Astrocyte of the cerebellum (primary cell): ENCODE results near the gene ATAD1.
"Not testable (repeated sequence)": the region's sequence is repeated elsewhere in the genome, so short reads cannot be mapped to it uniquely, and the experiment has no call there.

ENCODE experiments used
- DNase-seq: peaks from one replicate; pipeline ENCODE4 v3.0.0-alpha.2; 2011; ENCODE audit warnings: low read depth
- H3K4me3 ChIP-seq: 2 replicates; pipeline ENCODE4 v1.5.1; 2011; ENCODE audit warnings: mild to moderate bottlenecking, low read depth, low read length, moderate library complexity
- in situ Hi-C: cut with HindIII; loops from 2 replicates; pipeline ENCODE4 v1.10.0; 2017; ENCODE audit warnings: low sequenced_read_pairs
- TF ChIP-seq, protein P1 (sequence below): IDR thresholded peaks from 2 replicates; pipeline ENCODE4 v1.5.1; 2012; ENCODE audit warnings: low read length, low read depth, moderate library complexity, mild to moderate bottlenecking; ENCODE audit errors: missing control alignments

ATAD1 gene

DNA sequence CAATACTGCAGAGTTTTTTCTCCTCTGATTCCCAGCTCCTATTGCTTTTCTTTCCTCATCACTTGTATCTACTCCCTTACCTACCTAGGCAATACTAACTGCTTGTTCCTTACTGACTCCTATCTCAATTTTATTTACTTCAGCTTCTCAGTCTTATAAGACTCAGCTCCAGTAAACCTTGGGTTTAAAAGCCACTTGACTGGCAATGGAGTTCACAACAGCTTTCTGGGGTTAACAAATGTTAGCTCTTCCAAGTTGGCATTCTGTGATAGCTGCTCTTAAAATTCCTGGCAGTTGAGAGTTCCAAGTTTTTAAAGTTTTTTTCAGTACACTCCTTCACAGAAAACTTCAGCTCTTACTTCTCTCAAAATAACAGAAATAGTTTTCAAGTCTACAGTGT lies 14.2 kb downstream of the ATAD1 start:
- DNase-seq: no peak
- H3K4me3 ChIP-seq: no peak overlapping the region
- in situ Hi-C loops: no loop called here
- TF ChIP-seq, protein P1, sequence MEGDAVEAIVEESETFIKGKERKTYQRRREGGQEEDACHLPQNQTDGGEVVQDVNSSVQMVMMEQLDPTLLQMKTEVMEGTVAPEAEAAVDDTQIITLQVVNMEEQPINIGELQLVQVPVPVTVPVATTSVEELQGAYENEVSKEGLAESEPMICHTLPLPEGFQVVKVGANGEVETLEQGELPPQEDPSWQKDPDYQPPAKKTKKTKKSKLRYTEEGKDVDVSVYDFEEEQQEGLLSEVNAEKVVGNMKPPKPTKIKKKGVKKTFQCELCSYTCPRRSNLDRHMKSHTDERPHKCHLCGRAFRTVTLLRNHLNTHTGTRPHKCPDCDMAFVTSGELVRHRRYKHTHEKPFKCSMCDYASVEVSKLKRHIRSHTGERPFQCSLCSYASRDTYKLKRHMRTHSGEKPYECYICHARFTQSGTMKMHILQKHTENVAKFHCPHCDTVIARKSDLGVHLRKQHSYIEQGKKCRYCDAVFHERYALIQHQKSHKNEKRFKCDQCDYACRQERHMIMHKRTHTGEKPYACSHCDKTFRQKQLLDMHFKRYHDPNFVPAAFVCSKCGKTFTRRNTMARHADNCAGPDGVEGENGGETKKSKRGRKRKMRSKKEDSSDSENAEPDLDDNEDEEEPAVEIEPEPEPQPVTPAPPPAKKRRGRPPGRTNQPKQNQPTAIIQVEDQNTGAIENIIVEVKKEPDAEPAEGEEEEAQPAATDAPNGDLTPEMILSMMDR: no peak

DNA sequence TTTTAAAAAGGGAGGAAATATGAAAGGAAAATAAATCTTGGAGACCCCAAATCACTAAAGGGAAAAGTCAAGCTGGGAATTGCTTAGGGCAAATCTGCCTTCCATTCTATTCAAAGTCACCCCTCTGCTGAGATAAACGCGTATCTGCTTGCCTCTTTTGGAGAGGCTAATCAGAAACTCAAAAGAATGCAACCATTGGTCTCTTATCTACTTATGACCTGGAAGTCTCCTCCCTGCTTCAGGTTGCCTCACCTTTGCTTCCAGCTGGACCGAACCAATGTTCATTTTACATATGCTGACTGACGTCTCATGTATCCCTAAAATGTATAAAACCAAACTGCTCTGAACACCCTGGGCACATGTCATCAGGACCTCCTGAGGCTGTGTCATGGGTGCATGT lies 14.7 kb downstream of the ATAD1 start:
- no peak for DNase-seq
- no peak overlapping the region for H3K4me3 ChIP-seq
- in situ Hi-C loops: no loop called here
- TF ChIP-seq, protein P1: no peak

DNA sequence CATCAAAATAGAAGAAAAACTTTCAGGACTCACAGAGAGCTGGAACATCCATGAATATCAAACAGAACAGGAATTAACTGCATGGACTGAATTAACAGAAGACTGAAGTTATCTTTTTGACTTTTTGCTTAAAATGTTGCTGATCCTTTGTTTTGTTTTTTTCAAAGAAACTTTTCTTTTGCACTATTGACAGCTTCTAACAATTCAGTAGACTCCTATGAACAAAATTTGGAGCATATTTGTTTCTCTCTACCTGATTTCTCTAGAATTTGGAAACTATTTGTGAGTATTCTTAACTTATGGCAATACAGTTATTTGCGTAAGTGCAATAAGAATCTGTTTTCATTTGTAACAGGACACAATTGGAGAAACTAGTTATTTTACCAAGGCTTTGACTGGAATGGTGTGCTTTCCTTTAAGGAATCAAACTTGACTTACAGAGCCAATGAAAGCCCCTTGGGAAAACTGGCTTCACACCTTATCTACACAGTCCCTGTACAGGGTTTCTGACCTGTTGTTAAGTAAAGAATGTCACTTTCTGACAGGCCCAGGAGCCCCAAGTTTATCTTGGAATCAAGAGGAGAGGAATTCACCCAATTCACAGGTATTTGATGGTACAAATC lies 16.1 kb downstream of the ATAD1 start:
- DNase-seq, in situ Hi-C loops, H3K4me3 ChIP-seq: not testable (repeated sequence)

DNA sequence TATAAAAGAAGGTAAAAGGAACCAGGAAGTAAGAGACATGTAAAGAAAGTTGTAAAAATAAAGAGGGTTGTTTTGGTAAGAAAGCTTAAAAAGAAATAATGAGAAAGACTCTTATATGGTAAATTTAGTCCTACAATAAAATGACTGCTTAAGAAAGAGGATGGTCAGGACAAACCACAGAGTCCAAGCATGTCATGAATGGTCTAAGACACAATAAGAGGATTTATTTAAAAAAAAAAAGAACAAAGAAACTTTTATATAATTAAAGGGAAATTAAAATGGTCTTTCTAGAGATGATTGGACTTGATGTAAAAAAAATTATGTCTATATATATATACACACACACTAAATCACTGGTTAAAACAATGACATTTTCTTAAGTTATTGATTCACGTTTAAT lies 18.2 kb downstream of the ATAD1 start:
- no peak overlapping the region for H3K4me3 ChIP-seq
- TF ChIP-seq, protein P1: no peak
- no peak for DNase-seq
- in situ Hi-C loops: no loop called here

DNA sequence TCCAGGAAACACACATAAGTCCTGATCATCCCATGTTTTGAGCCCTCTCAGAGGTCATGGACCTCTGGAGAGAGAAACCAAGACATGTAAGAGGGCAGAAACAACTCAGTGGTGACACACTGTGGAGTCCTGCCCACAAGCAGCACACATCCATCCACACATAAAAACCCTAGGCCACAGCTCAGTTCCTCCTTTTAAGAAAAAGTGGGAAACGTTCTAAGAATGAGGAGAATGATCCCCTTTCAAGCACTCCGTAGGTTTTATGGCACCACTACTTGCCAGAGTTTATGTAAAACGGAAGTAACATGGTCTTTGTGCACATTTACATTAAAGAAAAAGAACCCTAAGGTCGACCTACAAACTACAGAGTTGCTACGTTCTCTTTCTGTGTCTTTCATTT lies 19.9 kb downstream of the ATAD1 start:
- in situ Hi-C loops: no loop called here
- TF ChIP-seq, protein P1: no peak

DNA sequence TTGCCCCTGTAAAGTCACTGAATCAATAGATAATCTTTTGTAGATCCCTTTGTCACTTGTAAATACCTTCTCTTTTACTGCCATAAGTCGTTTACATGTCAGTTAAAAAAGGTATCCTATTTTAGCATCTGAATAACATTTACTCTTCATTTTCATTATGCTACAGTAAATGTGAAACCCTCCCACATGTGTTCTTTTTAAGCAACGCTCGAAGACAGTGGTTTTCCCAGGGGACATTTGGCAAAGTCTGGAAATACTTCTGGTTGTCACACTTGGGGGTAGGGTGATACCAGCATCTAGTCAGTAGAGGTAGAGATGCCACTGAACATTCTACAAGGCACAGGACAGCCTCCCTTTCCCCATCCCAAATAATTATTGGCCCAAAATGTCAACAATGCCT lies 23.7 kb downstream of the ATAD1 start:
- no peak for DNase-seq
- TF ChIP-seq, protein P1: no peak
- H3K4me3 ChIP-seq: no peak overlapping the region
- in situ Hi-C loops: loop anchor here (5.0 kb wide), 1 partner anchor 37 kb away; no protein-coding TSS in a partner anchor

More for the DNA sequence above, 19.9 kb downstream of the ATAD1 start:
- DNase-seq: no peak
- no peak overlapping the region for H3K4me3 ChIP-seq

DNA sequence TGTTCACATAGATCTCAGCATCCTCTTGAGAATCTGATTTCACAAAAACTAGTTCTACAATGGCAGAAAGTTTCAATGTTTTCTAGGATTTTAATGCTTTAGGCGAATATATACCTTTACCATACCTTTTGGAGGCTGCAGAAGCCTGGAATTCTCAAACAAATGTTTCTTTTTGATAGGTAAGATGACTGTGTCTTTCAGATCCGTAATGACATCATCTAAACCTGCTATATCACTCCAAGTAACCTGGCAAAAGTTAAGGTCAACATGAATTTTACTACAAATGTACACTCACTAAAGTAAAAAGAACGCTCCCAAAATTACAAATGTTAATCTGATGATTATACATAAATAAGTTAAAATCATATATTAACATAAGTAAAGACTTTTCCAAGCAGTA lies 27.8 kb downstream of the ATAD1 start:
- in situ Hi-C loops: loop anchor here (5.0 kb wide), 1 partner anchor 33 kb away; no protein-coding TSS in a partner anchor
- no peak overlapping the region for H3K4me3 ChIP-seq
- TF ChIP-seq, protein P1: no peak
- DNase-seq: no peak
